Lower lobe of right lung (tissue), 2 donors: ENCODE results near the gene VSTM1. TPM values are rescaled to one million over a fixed set of nuclear protein-coding genes. Genes with fewer than 3 reads are reported as not detected.
"Not testable (repeated sequence)": the region's sequence is repeated elsewhere in the genome, so short reads cannot be mapped to it uniquely, and the experiment has no call there.

ENCODE experiments used
- ATAC-seq, 2 donors: fragments of 200-7000 bp; cut with Tn5 transposase; one replicate each; pipeline ENCODE4 v1.9.1; 2020 to 2022; ENCODE audit warnings: mild to moderate bottlenecking in 2 of 2, moderate library complexity in 2 of 2
- DNase-seq: peaks from one replicate; pipeline ENCODE4 v3.0.0-alpha.2; 2020
- H3K27ac ChIP-seq: fragments of 200-600 bp; one replicate; pipeline ENCODE4 v1.8.0; 2022
- H3K27me3 ChIP-seq: fragments of 200-600 bp; one replicate; pipeline ENCODE4 v1.8.0; 2022; ENCODE audit warnings: low read depth
- H3K36me3 ChIP-seq: fragments of 200-600 bp; one replicate; pipeline ENCODE4 v1.8.0; 2022; ENCODE audit warnings: mild to moderate bottlenecking
- H3K4me1 ChIP-seq: fragments of 200-600 bp; one replicate; pipeline ENCODE4 v1.8.0; 2022
- H3K4me3 ChIP-seq: fragments of 200-600 bp; one replicate; pipeline ENCODE4 v1.8.0; 2022; ENCODE audit warnings: mild to moderate bottlenecking
- H3K9me3 ChIP-seq: fragments of 200-600 bp; one replicate; pipeline ENCODE4 v1.8.0; 2022
- CTCF ChIP-seq: fragments of 200-600 bp; IDR thresholded peaks from one replicate; pipeline ENCODE4 v1.8.0; 2022; ENCODE audit warnings: antibody characterized with exemption, mild to moderate bottlenecking
- intact Hi-C: fragments of 100-400 bp; cut with DNase I; formaldehyde crosslinking; loops from one replicate; pipeline ENCODE4 v1.11.0; 2022
- total RNA-seq: library from RNA; stranded (reverse); fragmentation: NEBNext Ultra II Directional; extraction: Animal tissue kit (Norgen Biotek cat#: 25700); gene quantifications from one replicate; pipeline ENCODE4 v1.2.1, GENCODE V29; 2021
- donor health status: DM: no; HTN: yes; CAD: no; lungs with severe emphysema.

Gene VSTM1
- total RNA-seq, 1 donor from 2014 or later = 1.7 TPM

- intact Hi-C loops = no loop called here
- no peak for TF ChIP-seq CTCF
- no peaks in the 10 kb centered on the region for H3K27me3 ChIP-seq
- H3K27ac ChIP-seq = no peak overlapping the region
- H3K36me3 ChIP-seq = peaks cover 55% of the 10 kb centered on the region
- ATAC-seq = no peak
- peaks cover 11% of the 10 kb centered on the region for H3K4me1 ChIP-seq
- DNase-seq = peak; percentile 34
- H3K9me3 ChIP-seq = no peaks in the 10 kb centered on the region
- no peak overlapping the region for H3K4me3 ChIP-seq
These were observed 42.1 kb upstream of the VSTM1 start for GRCh38 chr19:54105796-54106195.

GRCh38 chr19:54104998-54105715 is 41.5 kb upstream of the VSTM1 start:
- no peak for ATAC-seq

GRCh38 chr19:54102421-54103169 is 38.9 kb upstream of the VSTM1 start, which contains the start of gene NDUFA3:
NDUFA3 (plus strand) TSS chr19:54102855; CDS start chr19:54102879, 24 bp downstream.
- DNase-seq = peak; percentile 100
- Histone ChIP-seq H3K36me3 (peaks cover 23% of the 10 kb centered on the region), H3K4me1 (peaks cover 11% of the 10 kb centered on the region), H3K27ac (peak within 1 kb of the TSS; percentile 69), H3K4me3 (peak within 1 kb of the TSS; percentile 91), H3K9me3 (no peaks in the 10 kb centered on the region), H3K27me3 (no peaks in the 10 kb centered on the region)
- peak; percentile 99 for ATAC-seq
- intact Hi-C loops = no loop called here
- TF ChIP-seq CTCF = no peak

More at GRCh38 chr19:54104998-54105715, 41.5 kb upstream of the VSTM1 start:
- Histone ChIP-seq H3K27me3 (no peaks in the 10 kb centered on the region), H3K4me3 (no peak overlapping the region), H3K36me3 (peaks cover 49% of the 10 kb centered on the region), H3K27ac (no peak overlapping the region), H3K9me3 (no peaks in the 10 kb centered on the region), H3K4me1 (peaks cover 11% of the 10 kb centered on the region)
- no peak for TF ChIP-seq CTCF
- intact Hi-C loops = no loop called here
- DNase-seq = peak; percentile 39

GRCh38 chr19:54100561-54100960 is 36.9 kb upstream of the VSTM1 start, which contains the start of gene OSCAR:
OSCAR (minus strand) TSS chr19:54100803; CDS start chr19:54100792, 11 bp downstream.
- Histone ChIP-seq H3K4me3 (peak within 1 kb of the TSS; percentile 41), H3K27ac (peak within 1 kb of the TSS; percentile 56), H3K36me3 (peaks cover 3% of the 10 kb centered on the region), H3K27me3 (peaks cover 6% of the 10 kb centered on the region), H3K9me3 (no peaks in the 10 kb centered on the region), H3K4me1 (peaks cover 16% of the 10 kb centered on the region)
- ATAC-seq (peak; percentile 17 to 41), DNase-seq (peak; percentile 66)
- TF ChIP-seq CTCF = no peak
- intact Hi-C loops = no loop called here

- peak overlapping the region; percentile 56 for H3K27ac ChIP-seq
- H3K27me3 ChIP-seq, H3K36me3 ChIP-seq, ATAC-seq, H3K9me3 ChIP-seq, DNase-seq, intact Hi-C loops: not testable (repeated sequence)
- peak overlapping the region; percentile 41 for H3K4me3 ChIP-seq
- H3K4me1 ChIP-seq = peaks cover 17% of the 10 kb centered on the region
These were observed 36.2 kb upstream of the VSTM1 start for GRCh38 chr19:54099903-54100255.
